ENCODE measurements around the gene GIMD1. TPM values are rescaled to one million over a fixed set of nuclear protein-coding genes. Genes with fewer than 3 reads are reported as not detected.

Gene GIMD1
- polyA plus RNA-seq, 3 donors: not detected

DNA sequence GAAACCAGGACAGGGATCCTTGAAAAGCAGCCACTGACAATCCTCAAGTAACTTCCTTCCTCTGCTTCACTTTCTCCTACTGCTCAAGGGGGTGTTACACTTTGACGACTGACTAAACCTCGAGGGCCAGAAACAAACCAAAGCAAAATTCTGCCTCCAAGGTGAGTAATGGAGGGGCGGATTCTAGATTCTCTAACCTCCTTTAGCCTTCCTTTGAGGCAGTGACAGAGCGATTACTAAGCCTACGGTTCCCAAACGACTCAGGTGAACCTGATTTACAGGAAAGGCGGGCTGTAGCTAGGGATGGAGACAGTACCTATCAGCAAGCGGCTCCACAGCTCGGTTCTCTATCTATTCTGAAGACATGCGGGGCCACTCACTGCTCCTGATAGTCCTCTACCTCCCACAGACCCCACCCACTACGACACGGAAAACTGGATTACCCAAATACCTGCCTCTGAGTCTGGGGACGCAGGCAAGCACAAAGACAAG is 53.1 kb downstream of the GIMD1 start:
- H3K79me2 ChIP-seq (ENCODE audit: insufficient read depth, low read length): peaks cover 86% of the 10 kb centered on the region
- intact Hi-C loops (cut with micrococcal nuclease): no loop called here
- 0% methylated on average over 6 of the region's 13 CpGs for WGBS (ENCODE audit: insufficient coverage)
- H3K9me3 ChIP-seq (replicated peaks in 1 of 2; ENCODE audit: control insufficient read depth in 1 of 2, insufficient read depth in 1 of 2, low read length in 2 of 2): no peaks in the 10 kb centered on the region
- peak overlapping the region; percentile 100 for H3K27ac ChIP-seq (ENCODE audit: low read depth in 1 of 2, low read length in 2 of 2)
- peaks cover 0 to 2% (median 0%) of the 10 kb centered on the region in 3 donors for H3K27me3 Mint-ChIP-seq (ENCODE audit: low read depth in 3 of 3)
- H3K9me3 Mint-ChIP-seq: peaks cover 0 to 2% (median 0%) of the 10 kb centered on the region in 7 donors
- H3K27ac Mint-ChIP-seq: no peak overlapping the region
- TF ChIP-seq, protein P1, sequence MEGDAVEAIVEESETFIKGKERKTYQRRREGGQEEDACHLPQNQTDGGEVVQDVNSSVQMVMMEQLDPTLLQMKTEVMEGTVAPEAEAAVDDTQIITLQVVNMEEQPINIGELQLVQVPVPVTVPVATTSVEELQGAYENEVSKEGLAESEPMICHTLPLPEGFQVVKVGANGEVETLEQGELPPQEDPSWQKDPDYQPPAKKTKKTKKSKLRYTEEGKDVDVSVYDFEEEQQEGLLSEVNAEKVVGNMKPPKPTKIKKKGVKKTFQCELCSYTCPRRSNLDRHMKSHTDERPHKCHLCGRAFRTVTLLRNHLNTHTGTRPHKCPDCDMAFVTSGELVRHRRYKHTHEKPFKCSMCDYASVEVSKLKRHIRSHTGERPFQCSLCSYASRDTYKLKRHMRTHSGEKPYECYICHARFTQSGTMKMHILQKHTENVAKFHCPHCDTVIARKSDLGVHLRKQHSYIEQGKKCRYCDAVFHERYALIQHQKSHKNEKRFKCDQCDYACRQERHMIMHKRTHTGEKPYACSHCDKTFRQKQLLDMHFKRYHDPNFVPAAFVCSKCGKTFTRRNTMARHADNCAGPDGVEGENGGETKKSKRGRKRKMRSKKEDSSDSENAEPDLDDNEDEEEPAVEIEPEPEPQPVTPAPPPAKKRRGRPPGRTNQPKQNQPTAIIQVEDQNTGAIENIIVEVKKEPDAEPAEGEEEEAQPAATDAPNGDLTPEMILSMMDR (IDR thresholded peaks at IDR 0.05): no peak
- peaks cover 17% of the 10 kb centered on the region for H3K4me1 Mint-ChIP-seq
- peak overlapping the region; percentile 94 for H3K9ac ChIP-seq (ENCODE audit: insufficient read depth, low read length, poor library complexity, severe bottlenecking)
- peak overlapping the region; percentile 77 for H3K4me2 ChIP-seq (replicated peaks; ENCODE audit: extremely low read depth, low read length, poor library complexity, severe bottlenecking)
- peaks cover 4 to 5% of the 10 kb centered on the region in 2 donors for H3K36me3 Mint-ChIP-seq
- peak overlapping the region; percentile 81 for H2AFZ ChIP-seq (ENCODE audit: insufficient read depth, low read depth, low read length, poor library complexity, severe bottlenecking)
- no peak overlapping the region for H3K4me3 Mint-ChIP-seq
- peaks cover 1 to 7% of the 10 kb centered on the region in 2 donors for H3K36me3 ChIP-seq (replicated peaks in 1 of 2; ENCODE audit: control insufficient read depth in 1 of 2, insufficient read depth in 2 of 2, low read length in 2 of 2)
- peaks cover 20 to 25% of the 10 kb centered on the region in 2 donors for H3K4me1 ChIP-seq (ENCODE audit: control insufficient read depth in 1 of 2, insufficient read depth in 2 of 2, low read length in 2 of 2)
- peak overlapping the region; percentile 94 to 100 (median 95) for H3K4me3 ChIP-seq (replicated peaks in 1 of 3; ENCODE audit: low read depth in 2 of 3, low read length in 3 of 3)
- peak; percentile 37 to 56 (median 48) for DNase-seq
- H3K27me3 ChIP-seq (ENCODE audit: control insufficient read depth in 2 of 2, insufficient read depth in 2 of 2, low read length in 2 of 2): no peaks in the 10 kb centered on the region
- no peaks in the 10 kb centered on the region for H4K20me1 ChIP-seq (ENCODE audit: insufficient read depth, low read length)

DNA sequence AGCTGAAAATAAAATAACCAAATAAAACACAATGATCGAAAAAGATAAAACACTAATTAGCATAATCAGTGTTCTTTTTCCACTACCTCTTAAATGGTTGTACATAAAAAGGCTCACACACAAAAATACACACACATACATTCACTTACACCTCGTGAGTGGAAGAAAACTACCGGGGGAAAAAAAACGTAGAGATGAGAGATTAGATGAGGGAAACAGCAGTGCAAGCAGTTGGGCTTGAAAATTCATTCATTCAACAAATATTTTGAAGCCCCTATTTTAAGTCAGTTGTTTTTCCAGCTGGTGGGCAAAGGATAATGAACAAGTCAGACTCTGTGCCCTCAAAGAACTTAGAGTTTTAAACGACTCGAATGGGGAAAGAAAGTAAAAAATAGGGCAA is 53.6 kb downstream of the GIMD1 start:
- TF ChIP-seq, protein P1 (IDR thresholded peaks at IDR 0.05): no peak
- peaks cover 82% of the 10 kb centered on the region for H3K79me2 ChIP-seq (ENCODE audit: insufficient read depth, low read length)
- H3K4me3 ChIP-seq (replicated peaks in 1 of 3; ENCODE audit: low read depth in 2 of 3, low read length in 3 of 3): peak overlapping the region; percentile 94 to 100 (median 95)
- no peaks in the 10 kb centered on the region for H3K36me3 Mint-ChIP-seq
- H3K36me3 ChIP-seq (replicated peaks in 1 of 2; ENCODE audit: control insufficient read depth in 1 of 2, insufficient read depth in 2 of 2, low read length in 2 of 2): peaks cover 0 to 2% of the 10 kb centered on the region in 2 donors
- peak overlapping the region; percentile 77 for H3K4me2 ChIP-seq (replicated peaks; ENCODE audit: extremely low read depth, low read length, poor library complexity, severe bottlenecking)
- no peaks in the 10 kb centered on the region for H4K20me1 ChIP-seq (ENCODE audit: insufficient read depth, low read length)
- H3K9ac ChIP-seq (ENCODE audit: insufficient read depth, low read length, poor library complexity, severe bottlenecking): no peak overlapping the region
- no CpG with 5 or more reads among the region's 6 CpGs for WGBS (ENCODE audit: insufficient coverage)
- no peaks in the 10 kb centered on the region for H3K9me3 Mint-ChIP-seq
- no peak overlapping the region for H3K4me3 Mint-ChIP-seq
- H3K27ac ChIP-seq (ENCODE audit: low read depth in 1 of 2, low read length in 2 of 2): peak overlapping the region in 1 of 2 donors; percentile 100
- H3K4me1 Mint-ChIP-seq: peaks cover 17% of the 10 kb centered on the region
- peaks cover 20 to 25% of the 10 kb centered on the region in 2 donors for H3K4me1 ChIP-seq (ENCODE audit: control insufficient read depth in 1 of 2, insufficient read depth in 2 of 2, low read length in 2 of 2)
- H3K27me3 ChIP-seq (ENCODE audit: control insufficient read depth in 2 of 2, insufficient read depth in 2 of 2, low read length in 2 of 2): no peaks in the 10 kb centered on the region
- H3K27ac Mint-ChIP-seq: peak overlapping the region in 3 of 7 donors; percentile 44 to 78 (median 63)
- no peaks in the 10 kb centered on the region for H3K9me3 ChIP-seq (replicated peaks in 1 of 2; ENCODE audit: control insufficient read depth in 1 of 2, insufficient read depth in 1 of 2, low read length in 2 of 2)
- intact Hi-C loops (cut with micrococcal nuclease): no loop called here
- peak overlapping the region; percentile 81 for H2AFZ ChIP-seq (ENCODE audit: insufficient read depth, low read depth, low read length, poor library complexity, severe bottlenecking)
- H3K27me3 Mint-ChIP-seq (ENCODE audit: low read depth in 3 of 3): peaks cover 0 to 2% (median 0%) of the 10 kb centered on the region in 3 donors
- no peak for DNase-seq

Measured in CD14-positive monocyte (primary cell).